NCI-H2196 (cell line): ENCODE measurements around the gene PTPN22.
A peak's percentile ranks its signal among the peaks of the same experiment; 100 is the strongest.

Source experiments
- DNase-seq: peaks from one replicate; lab custom pipeline; 2025; ENCODE audit not compliant: unreplicated experiment; lab: John Stamatoyannopoulos, UW

PTPN22 gene

DNA sequence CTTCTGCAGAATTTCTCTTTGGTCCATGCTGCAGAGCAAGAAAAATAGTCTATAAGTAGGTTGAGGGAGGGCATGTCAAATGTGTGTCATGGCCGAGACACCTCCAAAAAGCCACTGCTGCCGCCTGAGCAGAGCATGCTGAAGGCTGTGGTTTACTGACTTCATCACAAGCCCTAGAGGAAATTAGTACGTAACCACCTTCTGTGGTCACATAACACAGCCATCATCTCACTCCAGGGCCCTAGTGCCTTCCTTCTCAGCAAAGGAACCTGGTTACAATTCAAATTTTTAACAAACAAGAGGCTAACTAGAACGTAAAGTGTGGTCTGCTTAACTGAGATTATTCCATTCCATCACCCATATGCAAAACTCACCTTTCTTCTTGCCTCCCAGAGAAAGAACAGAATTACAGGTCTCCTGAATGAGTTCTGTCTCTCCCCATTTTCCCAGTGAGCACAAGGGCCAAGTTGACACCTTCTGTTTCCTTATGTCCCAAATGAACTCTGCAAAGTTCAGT is at the start of gene PTPN22:
Gene PTPN22 (minus strand): TSS at position 116 of the 517 bp plus-strand sequence.
- no peak for DNase-seq

DNA sequence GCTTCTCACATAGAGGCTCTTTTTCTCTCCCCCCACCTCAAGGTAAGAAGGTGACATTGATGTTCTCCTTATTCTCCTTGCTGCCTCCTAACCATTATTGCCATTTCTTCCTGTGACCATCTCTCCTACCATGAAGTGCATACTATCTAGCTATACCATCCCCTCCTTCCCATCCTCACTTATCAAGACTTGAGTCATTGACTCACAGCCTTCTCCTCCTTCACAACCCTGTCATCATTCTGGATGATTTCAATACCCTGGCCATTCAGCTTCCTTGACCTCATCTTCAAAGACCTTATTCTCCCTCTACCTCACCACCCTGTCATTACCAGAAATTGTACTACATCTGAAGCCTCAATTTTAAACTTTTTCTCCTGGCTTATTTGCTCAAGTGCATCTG is 46.7 kb upstream of the PTPN22 start:
- DNase-seq: no peak

DNA sequence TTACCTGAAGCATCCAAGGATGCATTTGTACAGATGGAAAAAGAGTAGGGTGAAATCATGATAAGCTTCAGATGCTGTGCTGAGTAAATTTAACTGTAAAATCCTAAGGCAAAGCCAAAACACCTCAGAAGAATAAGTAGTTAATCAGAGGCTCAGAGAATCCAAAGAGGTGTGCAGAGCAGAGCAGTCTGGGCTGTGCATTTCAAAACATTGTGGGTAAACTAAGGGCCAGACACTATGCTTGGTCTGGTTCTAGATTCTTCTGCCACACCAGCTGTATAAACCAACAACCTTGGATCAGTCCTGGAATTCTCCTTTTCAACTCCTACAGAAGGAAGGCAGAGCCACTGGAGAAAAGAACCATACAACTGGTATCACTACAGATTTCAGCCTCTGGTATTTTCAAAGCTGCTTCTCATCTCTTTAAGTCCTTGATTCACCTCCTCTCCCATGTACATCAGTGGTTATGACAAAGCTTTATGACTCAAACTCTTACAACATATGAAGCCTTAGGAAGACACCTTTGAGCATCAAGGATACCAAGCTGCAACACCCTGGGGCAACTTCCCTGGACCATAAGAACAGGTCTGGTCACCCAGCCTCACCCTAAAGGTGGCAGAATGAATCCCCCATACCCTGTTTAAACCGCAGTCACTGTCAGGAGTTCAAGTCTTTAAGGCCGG is 46.0 kb upstream of the PTPN22 start:
- no peak for DNase-seq

DNA sequence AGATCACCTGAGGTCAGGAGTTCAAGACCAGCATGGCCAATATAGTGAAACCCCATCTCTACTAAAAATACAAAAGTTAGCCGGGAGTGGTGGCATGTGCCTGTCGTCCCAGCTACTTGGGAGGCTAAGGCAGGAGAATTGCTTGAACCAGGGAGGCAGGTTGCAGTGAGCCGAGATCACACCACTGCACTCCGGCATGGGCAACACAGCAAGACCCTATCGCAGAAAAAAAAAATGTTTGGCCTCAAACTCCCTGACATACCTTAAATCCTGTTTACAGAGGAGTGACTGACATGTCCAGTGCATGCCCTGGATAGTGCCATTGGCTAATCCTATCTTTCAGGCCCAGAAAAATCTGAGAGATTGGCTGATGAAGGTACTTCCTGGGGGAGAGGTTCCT is 45.5 kb upstream of the PTPN22 start:
- no peak for DNase-seq

DNA sequence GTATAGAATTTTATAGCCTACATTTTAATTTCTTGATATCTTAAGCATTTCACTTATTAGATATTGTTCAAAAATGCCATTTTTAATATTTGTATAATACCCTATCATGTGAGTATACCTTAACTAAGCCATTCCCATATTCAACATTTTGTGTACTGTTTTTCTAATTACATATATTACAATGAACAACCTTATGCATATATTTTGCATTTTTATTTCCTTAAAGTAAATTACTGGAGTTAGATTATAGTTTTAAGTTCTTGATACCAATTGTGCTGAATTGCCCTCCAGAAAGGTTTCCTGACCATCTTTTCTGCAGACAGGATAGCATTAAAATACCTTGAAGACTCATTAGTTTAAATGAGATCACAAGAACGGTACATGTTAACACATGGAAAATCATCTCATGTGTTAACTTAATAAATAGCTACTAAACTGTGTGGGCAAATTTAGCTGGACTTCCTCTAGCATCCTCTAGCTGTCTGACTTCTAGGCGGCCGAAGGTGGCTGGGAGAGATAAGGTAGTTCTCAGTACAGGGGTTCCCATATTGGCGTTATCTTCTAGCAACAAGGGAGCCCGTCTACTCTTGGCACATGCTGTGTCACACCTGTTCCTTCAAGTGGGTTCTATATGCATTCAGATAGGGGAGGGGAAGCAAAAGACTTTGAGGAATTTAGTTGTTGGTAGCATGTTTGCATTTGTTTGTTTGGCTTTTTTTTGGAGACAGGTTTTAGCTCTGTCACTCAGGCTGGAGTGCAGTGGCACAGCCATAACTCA is 42.6 kb upstream of the PTPN22 start:
- no peak for DNase-seq

DNA sequence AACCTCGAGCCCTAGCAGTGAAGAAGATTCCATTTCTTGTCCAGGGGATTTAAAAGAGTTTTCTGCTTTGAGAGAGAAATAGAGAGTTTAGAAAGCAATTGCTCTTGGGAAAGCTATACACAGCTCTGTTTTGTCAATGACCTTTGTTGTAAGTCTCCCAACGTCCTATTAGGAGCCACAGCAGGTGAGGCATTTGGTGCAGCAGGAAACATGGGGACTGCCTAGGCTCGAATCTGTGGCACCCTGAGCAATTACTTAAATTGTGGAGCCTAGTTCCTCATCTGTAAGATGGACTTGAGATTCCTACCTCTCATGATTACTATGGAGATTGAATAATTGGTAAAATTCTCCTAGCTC is 41.8 kb upstream of the PTPN22 start:
- no peak for DNase-seq

DNA sequence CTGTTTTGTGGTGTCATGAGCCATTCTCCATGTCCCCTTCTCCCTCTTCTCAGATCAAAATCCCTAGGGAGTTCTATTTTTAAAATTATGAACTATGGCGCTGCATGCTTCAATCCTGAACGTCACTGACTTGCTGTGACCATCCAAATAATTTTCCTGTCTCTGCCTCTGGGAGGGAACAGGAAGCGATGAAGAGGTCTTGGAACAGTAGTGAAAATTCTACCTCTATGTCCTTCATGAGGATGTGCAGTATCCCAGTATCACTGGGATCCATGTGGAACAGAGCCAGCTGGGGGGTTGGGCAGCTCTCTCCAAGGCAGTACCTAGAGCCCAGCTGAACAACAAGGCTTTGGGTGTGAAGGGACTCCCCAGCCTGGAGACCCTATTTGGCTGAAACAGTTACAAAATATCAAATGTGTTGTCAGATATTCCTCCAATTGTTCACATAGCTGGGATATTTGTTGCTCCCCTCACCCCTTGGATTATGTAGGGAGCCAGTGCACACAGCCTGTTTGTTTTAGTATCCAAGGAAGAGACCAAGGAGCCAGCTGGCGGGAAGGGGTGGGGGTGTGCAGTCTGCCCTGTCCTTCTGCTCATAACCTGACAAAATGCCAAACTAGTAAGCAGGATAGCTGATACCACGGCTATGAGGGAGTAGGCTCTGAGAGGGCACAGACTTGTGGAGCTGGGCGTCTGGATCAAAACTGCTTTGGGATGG is 41.2 kb upstream of the PTPN22 start:
- DNase-seq: peak; percentile 82

DNA sequence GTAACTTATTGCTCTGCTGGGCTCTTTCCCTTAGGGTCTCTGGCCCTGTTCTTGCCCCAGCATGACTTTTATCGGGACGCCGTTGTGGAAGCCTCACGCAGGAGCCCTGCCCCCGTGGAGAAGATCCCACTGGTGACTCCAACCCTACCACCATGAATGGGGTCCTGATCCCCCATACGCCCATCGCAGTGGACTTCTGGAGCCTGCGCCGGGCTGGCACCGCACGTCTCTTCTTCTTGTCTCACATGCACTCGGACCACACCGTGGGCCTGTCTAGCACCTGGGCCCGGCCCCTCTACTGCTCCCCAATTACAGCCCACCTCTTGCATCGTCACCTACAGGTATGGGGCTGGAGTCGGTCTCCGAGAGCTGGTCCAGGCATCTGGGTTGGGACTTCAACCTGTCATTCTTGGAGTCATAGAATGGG is 33.9 kb upstream of the PTPN22 start:
- DNase-seq: peak; percentile 28

DNA sequence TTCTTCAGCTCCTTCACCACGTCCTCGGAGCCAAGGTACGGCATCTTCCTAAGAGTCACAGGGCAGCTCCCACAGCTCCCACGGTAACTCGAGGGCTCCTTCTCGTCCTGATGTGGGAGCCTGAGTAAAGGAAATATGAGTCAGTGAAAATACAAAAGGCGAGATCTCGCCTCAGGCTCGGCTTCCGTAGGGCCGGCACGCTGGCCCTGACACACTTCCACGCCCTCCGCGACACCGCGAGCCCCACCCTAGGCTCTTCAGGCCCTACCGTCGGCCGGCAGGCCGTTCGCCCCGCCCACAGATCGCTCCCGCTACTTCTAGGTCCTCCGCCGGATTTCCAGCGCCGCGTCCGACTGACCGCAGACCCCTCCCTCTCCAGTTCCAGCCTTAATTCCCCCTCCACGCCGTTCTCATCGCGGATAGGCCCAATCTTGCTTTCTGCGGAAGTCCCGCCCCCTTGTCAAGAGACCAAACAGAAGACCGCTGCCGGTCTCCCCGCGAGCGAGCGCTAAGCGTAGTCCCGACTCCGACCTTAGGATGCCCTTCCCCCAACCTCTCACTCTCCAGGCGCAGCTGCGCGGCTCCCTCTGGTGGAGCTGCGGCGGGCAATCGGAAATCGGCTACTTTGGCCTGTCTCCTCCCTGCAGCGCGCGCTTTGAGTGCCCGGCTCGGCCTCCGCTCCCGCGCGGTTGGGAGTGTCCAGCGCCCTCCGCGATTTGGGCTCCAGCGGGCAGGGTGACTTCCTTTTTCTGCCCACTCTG is 33.3 kb upstream of the PTPN22 start, which contains the start of the genes AP4B1 and DCLRE1B:
Gene AP4B1 (minus strand): TSS at position 126 of the 761 bp plus-strand sequence. CDS start 82 bp downstream, at position 44.
Gene DCLRE1B (plus strand): TSS at position 653 of the 761 bp plus-strand sequence. CDS start 261 bp downstream, outside the sequence.
- DNase-seq: peak; percentile 99

DNA sequence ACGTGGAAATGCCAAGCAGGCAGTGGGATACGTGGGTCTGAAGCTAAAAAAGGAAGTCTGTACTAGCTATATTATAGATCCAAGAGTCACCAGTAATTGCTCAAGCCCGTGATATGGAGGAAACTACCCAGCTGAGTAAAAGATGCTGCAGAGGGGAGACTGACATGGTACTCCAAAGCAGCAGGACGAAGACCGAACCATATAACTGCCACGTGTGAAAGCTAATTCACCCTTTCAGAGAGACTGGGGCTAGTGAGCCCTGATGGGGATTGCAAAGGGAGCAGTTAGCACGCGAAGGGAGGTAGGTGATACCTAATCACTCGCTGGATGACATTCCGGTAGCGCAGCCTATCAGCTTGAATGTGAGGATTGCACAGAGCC is 32.8 kb upstream of the PTPN22 start:
- peak; percentile 43 for DNase-seq

DNA sequence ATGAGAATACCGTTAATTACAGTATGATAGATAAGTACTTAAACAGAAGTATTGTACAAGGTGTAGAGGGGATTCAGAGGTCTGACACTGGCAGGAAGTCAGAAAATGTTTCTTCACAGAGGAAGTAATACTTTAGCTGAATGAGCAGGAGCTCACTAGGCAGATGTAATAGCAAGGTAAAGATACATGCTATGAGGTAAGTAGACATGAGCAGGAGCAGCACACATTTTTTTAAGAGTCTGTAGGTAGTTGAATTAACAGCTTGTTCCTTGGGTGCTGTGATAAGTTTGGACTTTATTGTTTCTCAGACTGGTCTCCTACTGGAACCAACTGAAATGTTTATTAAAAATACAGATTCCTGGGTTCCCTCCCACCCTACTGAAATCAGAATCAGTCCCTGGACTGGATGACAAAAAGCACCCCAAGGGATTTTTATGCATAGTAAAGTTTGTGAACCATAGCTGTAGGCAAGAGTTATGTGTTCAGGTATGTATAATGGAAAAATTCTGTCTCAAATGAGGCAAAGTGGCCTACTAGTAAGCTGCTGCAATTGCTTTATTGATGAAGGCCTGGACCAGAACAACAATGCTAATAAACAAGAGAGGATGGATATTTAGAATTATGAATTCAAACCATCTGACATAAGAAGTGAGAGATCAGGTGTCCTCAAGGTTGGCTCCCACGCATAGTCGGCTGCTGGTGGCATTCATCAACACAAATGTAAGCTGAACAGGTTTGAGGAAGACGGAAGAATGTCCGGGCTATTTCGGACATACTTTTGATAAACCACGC is 32.2 kb upstream of the PTPN22 start:
- no peak for DNase-seq

DNA sequence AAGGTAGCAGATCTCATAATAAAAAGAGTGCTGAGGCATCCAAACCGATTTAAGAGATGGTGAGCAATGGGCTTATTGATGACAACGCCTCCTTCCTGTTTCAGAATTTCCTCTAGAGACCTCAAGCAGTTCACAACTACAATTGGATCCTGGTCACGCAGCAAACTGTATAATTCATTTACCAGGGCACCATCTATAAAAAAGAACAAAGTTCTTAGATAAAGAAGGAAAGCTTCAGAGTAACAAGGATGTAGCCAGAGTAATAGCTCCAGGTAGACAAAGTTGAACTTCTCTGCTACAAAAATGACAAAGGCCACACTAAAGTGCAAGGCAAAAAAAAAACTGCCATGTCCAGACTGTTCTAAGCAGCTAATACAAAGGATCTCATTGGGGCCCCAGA is 29.7 kb upstream of the PTPN22 start:
- DNase-seq: no peak

DNA sequence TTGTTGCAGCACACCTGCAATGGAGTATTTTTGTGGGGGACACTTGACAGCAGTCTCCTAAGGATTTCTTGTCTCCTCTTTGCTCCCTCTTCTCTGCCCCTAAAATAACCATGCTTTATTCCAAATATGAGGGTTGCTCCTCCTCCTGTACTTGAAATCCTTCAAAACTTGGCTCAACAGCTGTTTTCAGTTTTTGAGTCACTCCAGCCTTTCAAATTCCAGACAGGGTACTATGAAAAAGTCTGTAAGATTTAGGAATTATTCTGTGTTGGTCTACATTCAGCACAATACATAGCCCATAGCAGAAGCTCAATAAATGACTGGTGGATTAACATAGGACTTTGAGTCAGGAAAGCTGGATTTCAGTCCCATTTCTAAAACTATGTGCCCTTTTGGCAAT is 27.6 kb upstream of the PTPN22 start:
- no peak for DNase-seq

DNA sequence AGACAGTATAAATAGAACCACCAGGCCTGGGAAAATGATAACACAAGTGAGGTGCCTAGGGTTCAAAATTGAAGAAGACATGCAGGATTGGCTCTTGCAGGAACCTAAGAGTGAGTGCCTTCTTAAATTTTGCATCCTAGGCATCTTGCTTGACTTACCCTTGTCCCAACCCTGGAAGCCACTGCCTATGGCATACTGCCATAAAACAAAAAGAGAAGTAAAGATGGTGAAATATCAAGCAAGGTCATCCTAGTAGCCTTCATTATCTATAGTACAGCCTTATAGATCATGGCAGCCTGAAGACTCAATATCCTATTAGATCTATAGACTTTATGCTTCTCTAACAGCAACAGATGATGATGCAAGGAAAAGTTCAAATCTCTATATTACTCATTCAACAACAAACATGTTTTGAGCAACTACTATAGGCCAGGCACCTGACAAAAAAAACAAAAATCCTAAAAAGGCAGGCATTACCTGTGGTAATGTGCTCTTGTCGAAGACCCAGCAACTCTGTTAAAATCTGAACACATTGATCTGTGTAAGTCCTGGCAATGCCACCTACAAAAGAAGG is 26.8 kb upstream of the PTPN22 start:
- no peak for DNase-seq

DNA sequence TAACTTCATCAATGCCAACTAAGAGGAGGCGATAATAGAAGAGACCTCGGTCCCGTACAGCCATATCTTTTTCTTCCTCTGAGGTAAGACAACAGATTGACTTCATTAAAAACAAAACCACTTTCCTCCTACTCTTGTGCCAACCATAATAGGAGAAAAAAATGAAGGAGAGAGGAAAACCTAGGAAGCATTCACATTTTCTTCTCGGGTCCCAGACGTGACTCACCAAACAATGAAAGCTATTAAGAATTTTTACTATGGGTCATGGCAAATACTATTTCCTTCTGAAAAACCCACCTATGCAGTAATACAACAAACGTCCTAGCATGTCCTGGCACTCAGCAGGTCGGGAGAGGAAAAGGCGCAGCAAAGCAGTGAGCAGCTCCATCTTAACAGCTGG is 24.4 kb upstream of the PTPN22 start:
- DNase-seq: no peak

DNA sequence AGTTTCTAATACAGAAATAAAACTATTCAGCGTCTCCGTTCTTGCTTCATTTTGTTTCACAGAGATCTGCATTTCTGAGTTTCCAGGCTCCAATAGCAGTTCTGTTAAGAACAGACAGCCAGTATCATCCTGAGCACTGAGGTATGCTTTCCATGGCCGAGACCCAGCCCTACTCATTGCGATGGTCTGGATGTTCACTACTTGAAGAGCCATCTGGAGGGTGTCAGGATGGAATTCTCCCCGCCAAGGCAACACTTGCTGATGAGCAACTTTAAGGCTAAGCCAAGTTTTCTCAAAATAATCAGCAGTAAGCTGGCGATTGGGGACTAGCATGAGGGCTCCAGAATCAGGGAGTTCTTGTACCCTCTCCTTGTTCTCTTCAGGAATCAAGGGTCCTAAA is 23.6 kb upstream of the PTPN22 start:
- DNase-seq: no peak

DNA sequence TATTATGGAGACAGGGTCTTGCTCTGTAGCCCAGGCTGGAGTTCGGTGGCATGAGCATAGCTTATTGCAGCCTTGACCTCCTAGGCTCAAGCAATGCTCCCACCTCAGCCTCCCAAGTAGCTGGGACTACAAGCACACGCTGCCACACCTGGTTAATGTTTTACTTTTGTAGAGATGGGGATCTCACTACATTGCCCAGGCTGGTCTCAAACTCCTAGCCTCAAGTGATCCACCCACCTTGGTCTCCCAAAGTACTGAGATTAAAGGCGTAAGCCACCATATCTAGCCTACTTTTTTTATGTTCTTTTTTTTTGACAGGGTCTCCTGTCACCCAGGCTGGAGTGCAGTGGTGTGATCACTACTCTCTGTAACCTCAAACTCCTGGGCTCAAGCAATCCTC is 21.8 kb upstream of the PTPN22 start:
- DNase-seq: no peak

DNA sequence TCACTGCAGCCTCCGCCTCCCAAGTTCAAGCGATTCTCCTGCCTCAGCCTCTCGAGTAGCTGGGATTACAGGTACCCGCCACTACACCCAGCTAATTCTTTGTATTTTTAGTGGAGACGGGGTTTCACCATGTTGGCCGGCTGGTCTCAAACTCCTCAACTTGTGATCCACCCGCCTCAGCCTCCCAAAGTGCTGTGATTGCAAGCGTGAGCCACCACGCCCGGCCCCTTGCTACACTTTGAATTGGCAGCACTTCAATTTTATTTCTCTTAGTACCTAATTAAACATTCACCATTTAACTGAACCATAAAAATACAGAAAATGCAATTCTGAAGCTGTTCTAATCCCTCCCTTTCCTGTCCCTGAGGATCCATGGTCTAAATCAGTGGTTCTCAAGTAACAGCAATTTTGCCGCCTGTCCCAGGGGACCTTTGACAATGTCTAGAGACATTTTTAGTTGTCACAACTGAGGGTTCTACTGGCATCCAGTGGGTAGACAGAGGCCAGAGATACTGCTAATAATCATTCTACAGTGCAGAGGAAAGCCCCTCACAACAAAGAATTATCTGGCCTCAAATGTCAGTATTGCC is 20.2 kb upstream of the PTPN22 start:
- no peak for DNase-seq

DNA sequence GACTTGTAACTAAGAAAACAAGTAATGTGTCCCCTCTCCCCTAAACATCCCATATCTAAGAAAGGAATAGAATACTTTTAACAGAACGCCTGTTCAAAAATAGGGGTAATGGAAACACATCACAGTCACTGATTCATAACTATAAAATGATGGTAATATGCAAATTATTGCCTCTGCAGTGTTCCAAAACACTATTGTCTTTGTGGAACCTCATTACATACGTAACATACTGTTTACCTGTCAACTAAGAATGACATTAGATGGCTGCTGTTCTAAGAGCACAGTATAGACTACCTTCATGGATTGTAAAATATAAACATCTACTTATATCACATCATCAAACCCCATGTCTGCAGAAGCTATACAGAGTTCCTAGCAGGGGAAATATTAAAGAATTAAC is 19.3 kb upstream of the PTPN22 start:
- DNase-seq: no peak
